Lower leg skin (tissue), 4 donors: Measurements from ENCODE around the gene MYO10. TPM values are rescaled to one million over a fixed set of nuclear protein-coding genes. Genes with fewer than 3 reads are reported as not detected.

Source experiments
- DNase-seq, 2 donors: peaks; one replicate each; pipeline ENCODE4 v3.0.0-alpha.2; 2019; ENCODE audit warnings: low spot score in 2 of 2
- H3K4me3 ChIP-seq: fragments of 200-600 bp; sonication (generic); 2 replicates; pipeline ENCODE4 v1.5.1; 2017; ENCODE audit warnings: mild to moderate bottlenecking, low read depth; ENCODE audit not compliant: poor library complexity, severe bottlenecking
- POLR2A ChIP-seq, 2 donors: fragments of 450-650 bp; IDR thresholded peaks; one replicate each; pipeline ENCODE4 v1.6.1; 2016 to 2017; ENCODE audit warnings: antibody characterized with exemption in 2 of 2, mild to moderate bottlenecking in 1 of 2, moderate library complexity in 1 of 2
- WGBS, 2 donors: methylation state at CpG; one replicate each; pipeline ENCODE4 v1.1.5; 2018; 5-methylcytosine and 5-hydroxymethylcytosine counted together
- intact Hi-C: fragments of 100-400 bp; cut with DNase I; formaldehyde crosslinking; loops from one replicate; pipeline ENCODE4 v1.15.0; 2023; ENCODE audit warnings: low total_unique reads
- total RNA-seq, 4 donors: library from RNA; depleted of rRNA; stranded (reverse); fragments of >200 nt; gene quantifications; one replicate each; pipeline ENCODE4 v1.1.0, GENCODE V29; 2016
- TF ChIP-seq, protein P1 (sequence below), 3 donors: fragments of 450-650 bp; IDR thresholded peaks; one replicate each; pipeline ENCODE4 v1.5.1; 2016; ENCODE audit warnings: antibody characterized with exemption in 3 of 3, mild to moderate bottlenecking in 3 of 3, moderate library complexity in 2 of 3

Gene MYO10
- total RNA-seq, 4 donors from 2014 or later, result 34.7 to 57.4 (median 47.3) TPM

DNA sequence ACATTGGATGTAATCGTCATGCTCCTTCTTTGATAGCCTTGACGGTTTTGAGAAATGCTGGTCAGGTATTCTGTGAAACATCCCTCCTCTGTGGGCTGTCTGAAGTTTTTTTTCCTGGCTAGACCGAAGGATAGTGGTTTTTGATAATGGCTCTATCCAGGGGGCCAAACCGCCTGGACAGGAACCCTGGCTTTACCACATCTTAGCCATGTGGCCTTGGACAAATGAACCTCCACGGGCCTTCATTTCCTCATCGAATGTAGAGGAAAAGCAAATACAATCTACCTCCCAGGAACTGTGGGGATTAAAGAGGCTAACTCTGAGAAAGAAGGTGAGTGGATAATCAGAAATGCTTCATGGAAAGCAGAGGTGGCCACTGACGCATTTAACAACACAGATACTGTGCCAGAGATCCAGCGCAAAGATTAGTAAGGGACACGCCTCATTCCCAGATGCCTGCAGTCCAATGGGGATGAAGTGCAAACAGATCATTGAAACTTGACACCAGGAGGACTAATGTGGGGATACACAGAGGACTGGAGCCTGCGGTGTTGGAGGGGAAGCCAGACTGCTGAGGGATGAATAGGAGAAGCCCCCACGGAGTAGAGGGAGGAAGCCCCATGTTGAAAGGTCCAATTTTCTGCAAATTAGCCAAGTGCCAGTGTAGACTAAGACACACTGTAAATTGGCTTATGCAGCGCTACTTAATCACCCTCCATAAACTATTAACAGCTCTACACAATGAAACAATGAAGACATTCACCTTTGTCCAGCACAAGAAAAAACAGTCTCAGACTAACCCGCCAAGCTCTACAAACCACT lies 41.6 kb downstream of the MYO10 start:
- DNase-seq, result no peak
- no peak overlapping the region for H3K4me3 ChIP-seq
- no peak for TF ChIP-seq POLR2A (IDR thresholded peaks at IDR 0.05)
- TF ChIP-seq, protein P1, sequence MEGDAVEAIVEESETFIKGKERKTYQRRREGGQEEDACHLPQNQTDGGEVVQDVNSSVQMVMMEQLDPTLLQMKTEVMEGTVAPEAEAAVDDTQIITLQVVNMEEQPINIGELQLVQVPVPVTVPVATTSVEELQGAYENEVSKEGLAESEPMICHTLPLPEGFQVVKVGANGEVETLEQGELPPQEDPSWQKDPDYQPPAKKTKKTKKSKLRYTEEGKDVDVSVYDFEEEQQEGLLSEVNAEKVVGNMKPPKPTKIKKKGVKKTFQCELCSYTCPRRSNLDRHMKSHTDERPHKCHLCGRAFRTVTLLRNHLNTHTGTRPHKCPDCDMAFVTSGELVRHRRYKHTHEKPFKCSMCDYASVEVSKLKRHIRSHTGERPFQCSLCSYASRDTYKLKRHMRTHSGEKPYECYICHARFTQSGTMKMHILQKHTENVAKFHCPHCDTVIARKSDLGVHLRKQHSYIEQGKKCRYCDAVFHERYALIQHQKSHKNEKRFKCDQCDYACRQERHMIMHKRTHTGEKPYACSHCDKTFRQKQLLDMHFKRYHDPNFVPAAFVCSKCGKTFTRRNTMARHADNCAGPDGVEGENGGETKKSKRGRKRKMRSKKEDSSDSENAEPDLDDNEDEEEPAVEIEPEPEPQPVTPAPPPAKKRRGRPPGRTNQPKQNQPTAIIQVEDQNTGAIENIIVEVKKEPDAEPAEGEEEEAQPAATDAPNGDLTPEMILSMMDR (IDR thresholded peaks at IDR 0.05), result no peak
- 54 to 61% methylated on average over 13 of the region's 13 CpGs for WGBS, 2 donors
- intact Hi-C loops, result no loop called here

DNA sequence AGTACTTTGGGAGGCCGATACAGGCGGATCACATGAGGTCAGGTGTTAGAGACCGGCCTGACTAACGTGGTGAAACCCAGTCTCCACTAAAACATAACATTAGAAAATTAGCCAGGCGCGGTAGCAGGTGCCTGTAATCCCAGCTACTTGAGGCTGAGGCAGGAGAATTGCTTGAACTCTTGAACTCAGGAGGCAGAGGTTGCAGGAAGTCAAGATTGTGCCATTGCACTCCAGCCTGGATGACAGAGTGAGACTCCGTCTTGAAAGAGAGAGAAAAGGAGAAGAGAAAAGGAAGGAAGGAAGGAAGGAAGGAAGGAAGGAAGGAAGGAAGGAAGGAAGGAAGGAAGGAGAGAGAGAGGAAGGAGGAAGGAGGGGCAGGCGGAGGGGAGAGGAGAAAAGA lies 45.1 kb downstream of the MYO10 start:
- peak in 1 of 2 donors; percentile 25 for DNase-seq
- 87 to 93% methylated on average over 8 of the region's 8 CpGs for WGBS, 2 donors
- no peak overlapping the region for H3K4me3 ChIP-seq
- TF ChIP-seq POLR2A (IDR thresholded peaks at IDR 0.05), result no peak
- TF ChIP-seq, protein P1 (IDR thresholded peaks at IDR 0.05), result no peak
- intact Hi-C loops, result no loop called here

DNA sequence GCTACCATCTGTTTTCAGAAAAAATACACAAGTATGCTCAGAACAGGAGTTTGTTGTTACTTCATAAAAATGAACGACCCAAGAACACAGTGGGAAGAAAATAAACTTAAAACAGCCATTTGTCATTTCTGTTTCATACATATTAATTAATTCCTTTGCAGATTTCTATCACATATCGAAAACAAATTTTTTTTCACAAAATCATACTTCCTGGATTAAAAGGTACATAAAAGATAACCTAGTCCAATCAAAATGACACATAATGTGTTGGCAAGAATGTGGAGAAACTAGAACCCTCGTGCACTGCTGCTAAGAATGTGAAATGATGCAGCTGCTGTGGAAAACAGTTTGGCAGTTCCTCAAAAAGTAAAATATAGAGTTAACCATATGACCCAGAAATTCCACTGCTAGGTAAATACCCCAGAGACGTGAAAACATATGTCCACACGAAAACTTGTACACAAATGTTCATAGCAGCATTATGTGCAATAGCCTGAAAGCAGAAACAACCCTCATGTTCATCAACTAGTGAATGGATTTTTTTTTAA lies 46.0 kb downstream of the MYO10 start:
- intact Hi-C loops, result no loop called here
- no peak overlapping the region for H3K4me3 ChIP-seq
- DNase-seq, result no peak
- TF ChIP-seq, protein P1 (IDR thresholded peaks at IDR 0.05), result no peak
- TF ChIP-seq POLR2A (IDR thresholded peaks at IDR 0.05), result no peak
- 40 to 41% methylated on average over 5 of the region's 5 CpGs for WGBS, 2 donors

DNA sequence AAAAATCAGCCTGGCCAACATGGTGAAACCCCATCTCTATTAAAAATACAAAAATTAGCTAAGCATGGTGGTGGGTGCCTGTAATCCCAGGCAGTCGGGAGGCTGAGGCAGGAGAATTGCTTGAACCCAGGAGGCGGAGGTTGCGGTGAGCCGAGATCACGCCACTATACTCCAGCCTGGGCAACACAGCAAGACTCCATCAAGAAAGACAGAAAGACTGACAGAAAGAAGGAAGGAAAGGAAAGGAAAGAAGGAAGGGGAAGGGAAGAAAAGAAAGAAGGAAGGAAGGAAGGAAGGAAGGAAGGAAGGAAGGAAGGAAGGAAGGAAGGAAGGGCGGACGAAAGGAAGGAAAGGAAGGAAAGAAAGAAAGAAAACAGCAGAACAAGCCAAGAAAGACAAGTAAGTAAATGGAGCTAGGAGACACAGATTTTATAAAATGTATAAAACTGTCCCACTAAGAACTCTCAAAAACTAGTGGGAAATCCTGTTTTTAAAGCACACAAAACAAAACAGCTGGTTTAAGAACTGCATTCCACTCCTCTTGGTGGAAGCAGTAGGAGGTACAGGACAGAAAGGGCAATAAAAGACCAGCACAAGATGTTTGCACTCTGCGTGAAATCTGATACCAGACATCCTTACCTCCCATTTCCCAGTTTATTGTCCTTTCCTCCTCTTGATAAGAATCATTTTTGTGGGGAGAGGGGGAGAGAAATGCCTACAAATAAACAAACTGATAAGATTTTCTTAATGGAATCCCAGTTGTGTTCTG lies 46.7 kb downstream of the MYO10 start:
- intact Hi-C loops, result no loop called here
- TF ChIP-seq POLR2A (IDR thresholded peaks at IDR 0.05), result no peak
- TF ChIP-seq, protein P1 (IDR thresholded peaks at IDR 0.05), result no peak
- DNase-seq, result no peak
- H3K4me3 ChIP-seq, result no peak overlapping the region
- WGBS, 2 donors, result 84 to 91% methylated on average over 8 of the region's 8 CpGs

DNA sequence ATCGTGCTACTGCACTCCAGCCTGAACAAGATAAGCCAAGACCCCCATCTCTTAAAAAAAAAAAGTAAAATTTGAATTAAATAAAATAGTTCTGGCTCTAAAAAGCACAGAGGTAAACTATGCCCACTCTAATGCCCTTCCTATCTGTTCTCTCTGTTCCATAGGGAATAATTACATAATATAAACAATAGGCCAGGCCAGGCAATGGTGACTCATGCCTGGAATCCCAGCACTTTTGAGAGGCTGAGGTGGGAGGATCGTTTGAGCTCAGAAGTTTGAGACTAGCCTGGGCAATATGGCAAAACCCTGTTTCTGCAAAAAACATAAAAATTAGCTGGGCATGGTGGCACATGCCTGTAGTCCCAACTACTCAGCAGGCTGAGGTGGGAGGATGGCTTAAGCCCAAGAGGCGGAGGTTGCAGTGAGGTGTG lies 47.4 kb downstream of the MYO10 start:
- no peak overlapping the region for H3K4me3 ChIP-seq
- intact Hi-C loops, result no loop called here
- WGBS, 2 donors, result 62 to 63% methylated on average over 3 of the region's 3 CpGs
- DNase-seq, result no peak
- TF ChIP-seq, protein P1 (IDR thresholded peaks at IDR 0.05), result no peak
- no peak for TF ChIP-seq POLR2A (IDR thresholded peaks at IDR 0.05)
